ENCODE data around the gene LDHB.

GRCh38 chr12:21677204-21677603, 19.6 kb upstream of the LDHB start:
- TF ChIP-seq EZH2 (IDR thresholded peaks at IDR 0.05) (no peak), POLR2AphosphoS5 (IDR thresholded peaks at IDR 0.05; ENCODE audit: borderline replicate concordance, low read depth, low read length) (no peak), FOXP2 (optimal IDR thresholded peaks at IDR 0.05; ENCODE audit: control extremely low read depth, extremely low read length, insufficient read depth) (no peak)
